Lung (tissue), 12 donors: Measurements from ENCODE around the gene BRWD1. TPM values are rescaled to one million over a fixed set of nuclear protein-coding genes. Genes with fewer than 3 reads are reported as not detected.
A peak's percentile ranks its signal among the peaks of the same experiment; 100 is the strongest.

Source experiments
- ATAC-seq: fragments of 200-7000 bp; cut with Tn5 transposase; one replicate; pipeline ENCODE4 v1.9.1; 2020; ENCODE audit warnings: moderate number of reproducible peaks; ENCODE audit not compliant: insufficient read depth, low FRiP score
- DNase-seq, 3 donors: peaks; one replicate each; pipeline ENCODE4 v3.0.0-alpha.2; 2013 to 2017
- H3K27ac ChIP-seq, 2 donors: one replicate each; pipeline ENCODE4 v1.5.1; 2013; ENCODE audit warnings: mild to moderate bottlenecking in 2 of 2, moderate library complexity in 2 of 2, control low read depth in 1 of 2, inconsistent platforms in 1 of 2, low read depth in 1 of 2, low read length in 1 of 2
- H3K27me3 ChIP-seq, 3 donors: one replicate each; pipeline ENCODE4 v1.5.1; 2013; ENCODE audit warnings: low read length in 2 of 3; ENCODE audit not compliant: control insufficient read depth in 3 of 3, insufficient read depth in 3 of 3
- H3K36me3 ChIP-seq, 4 donors: one replicate each; pipeline ENCODE4 v1.5.1; 2013; ENCODE audit warnings: low read length in 4 of 4, mild to moderate bottlenecking in 1 of 4, moderate library complexity in 1 of 4; ENCODE audit not compliant: control insufficient read depth in 4 of 4, insufficient read depth in 4 of 4
- H3K4me1 ChIP-seq, 5 donors: one replicate each; pipeline ENCODE4 v1.5.1; 2013; ENCODE audit warnings: low read length in 5 of 5, mild to moderate bottlenecking in 2 of 5, moderate library complexity in 1 of 5; ENCODE audit not compliant: control insufficient read depth in 5 of 5, insufficient read depth in 5 of 5
- H3K4me3 ChIP-seq: one replicate; pipeline ENCODE4 v1.5.1; 2013; ENCODE audit warnings: mild to moderate bottlenecking, control low read depth, moderate library complexity
- H3K9ac ChIP-seq, 2 donors: one replicate each; pipeline ENCODE4 v1.5.1; 2013; ENCODE audit warnings: low read length in 2 of 2, control low read depth in 1 of 2; ENCODE audit not compliant: insufficient read depth in 1 of 2
- H3K9me3 ChIP-seq, 4 donors: one replicate each; pipeline ENCODE4 v1.5.1; 2013; ENCODE audit warnings: low read length in 3 of 4, mild to moderate bottlenecking in 1 of 4, moderate library complexity in 1 of 4; ENCODE audit not compliant: control insufficient read depth in 4 of 4, insufficient read depth in 3 of 4
- CTCF ChIP-seq: IDR thresholded peaks from 2 replicates; pipeline ENCODE4 v1.5.1; 2012; ENCODE audit warnings: mild to moderate bottlenecking; ENCODE audit errors: control extremely low read depth, extremely low read depth
- WGBS, 2 donors: extraction: QIAGEN DNeasy Blood & Tissue Kit; methylation state at CpG; one replicate each; pipeline ENCODE4 v1.1.7; 2013; 5-methylcytosine and 5-hydroxymethylcytosine counted together
- polyA plus RNA-seq, 2 donors: library from polyadenylated mRNA; stranded (reverse); fragments of 200-250 nt; gene quantifications; one replicate each; pipeline ENCODE4 v1.2.1, GENCODE V29; 2013
- total RNA-seq, 2 donors: library from RNA; depleted of rRNA in 1 of 2; stranded (reverse); fragments of >200 nt in 1 of 2; gene quantifications; one replicate each; pipeline ENCODE4 v1.2.1, GENCODE V29; 2014 to 2021
- donor health status: control.
- donor health status: control.
- donor health status: Bipolar disorder and iron deficiency.
- donor health status: healthy.
- donor health status: DM: yes; HTN: yes; CAD: no.

BRWD1 gene
- total and polyA plus RNA-seq, 4 donors: 9.5 to 145 (median 20.1) TPM

- H3K4me3 ChIP-seq: peak overlapping the region; percentile 92
- 3% methylated on average over 43 of the region's 43 CpGs for WGBS, 2 donors
- H3K27me3 ChIP-seq: no peaks in the 10 kb centered on the region
- no peaks in the 10 kb centered on the region for H3K9me3 ChIP-seq
- DNase-seq: peak; percentile 74 to 80 (median 76)
- ATAC-seq: peak; percentile 3
- peaks cover 0 to 8% (median 4%) of the 10 kb centered on the region in 4 donors for H3K36me3 ChIP-seq
- H3K27ac ChIP-seq: peak overlapping the region; percentile 98 to 100
- H3K4me1 ChIP-seq: peaks cover 2 to 27% (median 5%) of the 10 kb centered on the region in 5 donors
- peak overlapping the region; percentile 20 to 50 for H3K9ac ChIP-seq
- no peak for TF ChIP-seq CTCF
Observed at GRCh38 chr21:39314143-39315027, 953 bp upstream of the BRWD1 start.

- no peak for TF ChIP-seq CTCF
- peak; percentile 20 for ATAC-seq
- 0 to 1% methylated on average over 17 to 71 of the region's 71 CpGs for WGBS, 2 donors
Observed at GRCh38 chr21:39313042-39313570, 326 bp downstream of the BRWD1 start.

GRCh38 chr21:39312112-39313041 lies 1.1 kb downstream of the BRWD1 start:
- no peak overlapping the region for H3K9ac ChIP-seq
- H3K27me3 ChIP-seq: no peaks in the 10 kb centered on the region
- peak overlapping the region; percentile 92 for H3K4me3 ChIP-seq
- ATAC-seq (peak; percentile 86), DNase-seq (peak; percentile 93 to 95 (median 94))
- H3K4me1 ChIP-seq: peaks cover 2 to 12% (median 5%) of the 10 kb centered on the region in 5 donors
- TF ChIP-seq CTCF: no peak
- H3K27ac ChIP-seq: peak overlapping the region; percentile 98 to 100
- peaks cover 0 to 12% (median 6%) of the 10 kb centered on the region in 4 donors for H3K36me3 ChIP-seq
- WGBS, 2 donors: 1% methylated on average over 32 to 64 of the region's 65 CpGs
- no peaks in the 10 kb centered on the region for H3K9me3 ChIP-seq

More at GRCh38 chr21:39313042-39313570, 326 bp downstream of the BRWD1 start:
- H3K27me3 ChIP-seq: no peaks in the 10 kb centered on the region
- peaks cover 0 to 9% (median 5%) of the 10 kb centered on the region in 4 donors for H3K36me3 ChIP-seq
- H3K4me1 ChIP-seq: peaks cover 2 to 17% (median 5%) of the 10 kb centered on the region in 5 donors
- H3K9ac ChIP-seq: no peak overlapping the region
- peak overlapping the region; percentile 92 for H3K4me3 ChIP-seq
- H3K9me3 ChIP-seq: no peaks in the 10 kb centered on the region
- DNase-seq: peak in 1 of 3 donors; percentile 19
- H3K27ac ChIP-seq: peak overlapping the region; percentile 98 to 100
